HG03432 (cell line): ENCODE measurements around the gene TWIST2.

Experiments
- ATAC-seq: cut with Tn5 transposase; IDR thresholded peaks from one replicate; pipeline ENCODE4 v1.9.1; 2021; ENCODE audit warnings: mild to moderate bottlenecking, moderate library complexity; ENCODE audit not compliant: unreplicated experiment

TWIST2 gene

GRCh38 chr2:238855891-238856580 lies 8.2 kb downstream of the TWIST2 start:
- no peak for ATAC-seq

- ATAC-seq = no peak
Observed at GRCh38 chr2:238856713-238857567, 9.1 kb downstream of the TWIST2 start.

DNA sequence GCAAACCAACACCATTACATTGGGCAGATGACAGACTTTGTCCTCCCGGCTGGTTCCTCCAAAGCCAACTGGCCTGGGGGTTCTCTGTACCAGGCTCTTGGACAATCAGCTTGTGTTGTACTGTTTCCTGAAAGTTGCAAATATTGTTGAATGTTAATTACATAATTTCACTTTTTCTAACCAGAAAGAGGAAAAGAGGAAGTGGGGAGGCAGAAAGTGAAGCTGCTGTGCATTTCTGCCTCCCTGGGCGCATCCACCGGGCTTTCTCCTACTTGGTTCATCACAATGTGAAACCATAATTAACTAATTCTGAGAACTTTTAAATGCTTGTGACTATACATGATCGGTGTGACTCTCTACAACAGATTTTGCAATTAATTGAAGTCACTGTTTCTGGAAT lies 10.1 kb downstream of the TWIST2 start:
- no peak for ATAC-seq

GRCh38 chr2:238859636-238860347 lies 11.9 kb downstream of the TWIST2 start:
- ATAC-seq = no peak

- ATAC-seq = no peak
Observed at GRCh38 chr2:238861013-238861730, 13.3 kb downstream of the TWIST2 start.

- ATAC-seq = no peak
Observed at GRCh38 chr2:238861766-238862315, 14.0 kb downstream of the TWIST2 start.

- ATAC-seq = no peak
Observed at GRCh38 chr2:238862701-238863100, 14.8 kb downstream of the TWIST2 start.

DNA sequence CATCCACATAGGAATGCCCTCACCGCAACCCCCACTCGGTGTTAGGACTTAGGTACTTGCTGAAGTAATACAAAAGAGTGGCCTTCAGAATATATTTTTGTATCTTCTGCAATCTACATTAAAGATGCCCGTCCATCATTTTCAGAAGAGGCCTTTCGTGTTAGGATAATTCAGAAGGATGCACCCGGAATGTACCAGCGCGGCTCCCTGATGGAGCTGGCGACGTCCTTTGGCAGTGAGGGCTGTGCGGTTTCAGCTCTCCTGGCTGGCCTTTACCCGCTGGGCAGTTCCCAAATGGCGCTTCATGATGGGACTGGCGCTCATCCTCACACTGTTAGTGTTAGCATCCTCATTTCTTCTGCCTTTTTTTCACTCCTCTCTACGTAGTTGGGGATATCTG lies 15.3 kb downstream of the TWIST2 start:
- ATAC-seq = no peak

- ATAC-seq = no peak
Observed at GRCh38 chr2:238863749-238864206, 15.9 kb downstream of the TWIST2 start.

DNA sequence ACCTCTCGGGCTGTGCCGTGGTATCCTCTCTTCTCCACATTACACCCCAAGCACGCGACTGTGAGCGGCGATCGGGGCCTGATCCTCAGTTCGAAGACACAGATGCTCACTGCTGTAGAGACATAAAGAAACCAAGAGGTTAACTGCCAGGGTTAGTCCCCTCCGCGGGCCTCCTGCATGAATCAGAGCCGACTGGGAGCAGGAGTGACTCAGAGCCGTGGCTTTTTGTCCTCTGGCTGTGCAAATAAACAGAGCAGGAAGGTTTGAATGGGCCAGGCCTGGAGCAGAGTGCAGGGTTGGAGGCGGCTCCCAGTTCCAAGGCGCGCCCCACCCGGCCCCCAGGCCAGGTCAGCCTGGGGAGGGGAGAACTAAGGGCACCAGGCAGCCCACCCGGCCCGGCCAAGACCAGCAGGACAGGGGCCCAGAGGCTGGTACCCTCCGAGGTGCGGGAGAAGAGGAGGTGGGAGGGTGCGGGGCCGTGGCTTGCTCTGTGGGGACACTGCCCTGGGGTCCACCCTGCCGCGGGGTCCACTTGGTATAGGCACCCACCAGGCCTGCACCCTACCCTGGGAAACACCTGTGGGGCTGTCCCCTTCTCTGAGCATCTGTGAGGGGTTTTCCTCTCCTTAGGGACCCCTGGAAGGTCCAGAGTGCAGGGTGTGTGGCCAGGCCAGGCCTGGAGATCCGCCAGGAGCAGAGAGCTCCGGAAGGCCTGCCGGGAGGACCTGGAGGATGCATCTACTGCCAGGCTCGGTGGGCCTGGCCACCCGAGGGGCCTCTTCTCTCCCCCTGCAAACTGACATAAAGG lies 16.5 kb downstream of the TWIST2 start:
- no peak for ATAC-seq

DNA sequence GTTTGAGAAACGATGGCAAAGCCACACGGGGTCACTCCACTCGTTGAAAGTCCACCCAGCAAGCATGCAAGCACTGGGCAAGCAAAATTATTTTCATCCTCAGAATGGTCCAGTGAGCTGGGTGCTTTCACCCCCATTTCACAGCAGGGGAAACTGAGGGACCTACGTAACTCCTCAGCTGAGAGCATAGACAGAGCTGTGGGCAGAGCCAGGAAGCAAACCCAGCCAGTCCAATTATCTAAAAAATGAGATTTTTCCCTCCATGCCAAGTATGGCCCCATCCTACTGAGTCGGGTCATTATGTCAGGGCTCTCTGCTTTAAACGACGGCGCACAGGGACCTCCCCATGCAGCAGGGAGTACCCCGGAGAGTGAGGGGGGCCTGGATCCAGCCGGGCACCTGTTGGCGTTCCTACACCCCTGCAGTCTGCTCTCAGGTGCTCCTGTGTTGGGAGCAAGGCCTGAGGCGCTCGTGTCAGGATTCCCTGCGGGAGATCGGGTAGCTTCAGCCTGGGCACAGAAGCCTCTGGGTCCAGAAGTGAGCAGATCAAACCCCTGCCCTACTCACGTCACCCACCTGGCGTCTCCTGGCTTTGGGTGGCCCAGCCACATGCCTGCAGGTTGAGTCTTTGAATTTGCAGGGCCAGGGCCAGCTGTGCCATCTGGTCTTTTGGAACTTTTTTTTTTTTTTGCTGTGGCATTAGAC lies 17.3 kb downstream of the TWIST2 start:
- ATAC-seq = no peak

GRCh38 chr2:238865744-238866355 lies 18.0 kb downstream of the TWIST2 start:
- no peak for ATAC-seq

GRCh38 chr2:238866656-238867277 lies 18.9 kb downstream of the TWIST2 start:
- no peak for ATAC-seq

DNA sequence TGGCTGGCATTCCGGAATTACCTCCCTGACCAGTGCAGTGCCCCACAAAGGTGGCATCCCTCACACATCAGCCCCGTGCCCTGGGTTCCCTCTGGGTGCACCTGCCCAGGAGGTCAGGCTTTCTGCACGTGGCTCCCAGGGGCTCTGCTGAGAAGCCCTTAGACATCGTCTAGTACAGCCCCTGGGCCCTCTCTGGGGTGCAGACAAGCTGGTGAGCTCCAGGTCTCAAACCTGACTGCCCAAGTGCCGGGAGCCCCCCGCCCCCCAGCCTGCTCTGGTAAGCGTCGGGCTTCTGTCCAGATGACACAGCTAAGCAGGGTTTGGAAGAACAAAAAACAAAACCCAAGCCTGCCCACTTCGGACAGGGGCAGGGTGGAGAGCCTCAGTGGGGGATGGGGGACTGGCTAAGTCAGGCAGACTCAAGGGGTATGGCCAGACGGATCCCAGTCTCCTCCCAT lies 20.2 kb downstream of the TWIST2 start:
- ATAC-seq = no peak

DNA sequence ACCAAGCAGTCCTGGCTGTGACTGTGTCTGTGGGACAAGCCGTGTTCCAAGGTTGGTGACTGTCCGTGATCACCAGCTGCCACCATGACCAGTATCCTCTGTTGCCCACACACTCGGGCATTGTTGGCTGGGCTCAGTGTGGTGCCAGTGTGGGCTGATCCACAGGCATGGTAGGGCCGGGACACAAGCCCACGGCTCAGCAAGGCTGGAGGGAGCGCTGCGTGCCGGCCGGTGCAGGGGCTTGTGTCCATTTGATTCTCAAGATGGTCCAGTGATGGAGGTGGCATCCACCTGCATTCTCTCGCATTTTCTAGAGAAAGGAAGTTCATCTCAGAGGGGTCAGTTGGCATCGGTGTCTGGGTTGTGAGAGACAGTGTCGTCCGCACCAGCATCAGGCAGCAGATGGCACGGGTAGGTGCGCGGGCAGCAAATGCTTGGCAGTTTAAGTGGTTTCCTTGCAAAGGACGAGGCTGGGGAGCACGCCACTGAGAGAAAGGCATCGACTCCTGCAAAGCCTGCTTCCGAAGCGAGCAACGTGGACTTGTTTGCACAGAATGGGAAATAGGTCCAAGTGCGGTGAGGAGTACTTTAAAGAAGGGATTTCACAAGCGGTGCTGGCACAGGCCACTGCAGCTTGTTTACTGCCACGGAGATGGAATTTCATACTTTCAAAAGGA lies 20.9 kb downstream of the TWIST2 start:
- ATAC-seq = no peak

- ATAC-seq = no peak
Observed at GRCh38 chr2:238869293-238870124, 21.6 kb downstream of the TWIST2 start.

- no peak for ATAC-seq
Observed at GRCh38 chr2:238870261-238870660, 22.4 kb downstream of the TWIST2 start.
